ENCODE data around the gene GATAD1.

- TF ChIP-seq CTCF (conservative IDR thresholded peaks at IDR 0.05; ENCODE audit: low read depth in 2 of 2) (no peak), EZH2 (IDR thresholded peaks at IDR 0.05; ENCODE audit: low read depth, unreplicated experiment) (no peak), JUNB (IDR thresholded peaks at IDR 0.05; ENCODE audit: unreplicated experiment) (no peak), CREB1 (CRISPR knock-in tag; IDR thresholded peaks at IDR 0.05; ENCODE audit: low read depth) (no peak), REST (IDR thresholded peaks at IDR 0.05; ENCODE audit: unreplicated experiment) (no peak), POLR2AphosphoS5 (IDR thresholded peaks at IDR 0.05; ENCODE audit: low read depth) (no peak), EZH2phosphoT487 (IDR thresholded peaks at IDR 0.05; ENCODE audit: unreplicated experiment) (no peak)
These were observed 34.5 kb upstream of the GATAD1 start for GRCh38 chr7:92412745-92413144.

All from GM23338 (cell line).